IPS-18c (cell line): Measurements from ENCODE around the gene POGZ.

ENCODE experiments used
- H3K4me3 ChIP-seq: 2 replicates; pipeline ENCODE4 v1.7.0; 2013; ENCODE audit warnings: low read depth, mild to moderate bottlenecking, low read length, moderate library complexity; ENCODE audit not compliant: insufficient read depth
- H3K9me3 ChIP-seq: one replicate; pipeline ENCODE4 v1.6.1; 2013; ENCODE audit warnings: mild to moderate bottlenecking, low read length, moderate library complexity; ENCODE audit not compliant: control insufficient read depth, insufficient read depth

Gene POGZ, protein sequence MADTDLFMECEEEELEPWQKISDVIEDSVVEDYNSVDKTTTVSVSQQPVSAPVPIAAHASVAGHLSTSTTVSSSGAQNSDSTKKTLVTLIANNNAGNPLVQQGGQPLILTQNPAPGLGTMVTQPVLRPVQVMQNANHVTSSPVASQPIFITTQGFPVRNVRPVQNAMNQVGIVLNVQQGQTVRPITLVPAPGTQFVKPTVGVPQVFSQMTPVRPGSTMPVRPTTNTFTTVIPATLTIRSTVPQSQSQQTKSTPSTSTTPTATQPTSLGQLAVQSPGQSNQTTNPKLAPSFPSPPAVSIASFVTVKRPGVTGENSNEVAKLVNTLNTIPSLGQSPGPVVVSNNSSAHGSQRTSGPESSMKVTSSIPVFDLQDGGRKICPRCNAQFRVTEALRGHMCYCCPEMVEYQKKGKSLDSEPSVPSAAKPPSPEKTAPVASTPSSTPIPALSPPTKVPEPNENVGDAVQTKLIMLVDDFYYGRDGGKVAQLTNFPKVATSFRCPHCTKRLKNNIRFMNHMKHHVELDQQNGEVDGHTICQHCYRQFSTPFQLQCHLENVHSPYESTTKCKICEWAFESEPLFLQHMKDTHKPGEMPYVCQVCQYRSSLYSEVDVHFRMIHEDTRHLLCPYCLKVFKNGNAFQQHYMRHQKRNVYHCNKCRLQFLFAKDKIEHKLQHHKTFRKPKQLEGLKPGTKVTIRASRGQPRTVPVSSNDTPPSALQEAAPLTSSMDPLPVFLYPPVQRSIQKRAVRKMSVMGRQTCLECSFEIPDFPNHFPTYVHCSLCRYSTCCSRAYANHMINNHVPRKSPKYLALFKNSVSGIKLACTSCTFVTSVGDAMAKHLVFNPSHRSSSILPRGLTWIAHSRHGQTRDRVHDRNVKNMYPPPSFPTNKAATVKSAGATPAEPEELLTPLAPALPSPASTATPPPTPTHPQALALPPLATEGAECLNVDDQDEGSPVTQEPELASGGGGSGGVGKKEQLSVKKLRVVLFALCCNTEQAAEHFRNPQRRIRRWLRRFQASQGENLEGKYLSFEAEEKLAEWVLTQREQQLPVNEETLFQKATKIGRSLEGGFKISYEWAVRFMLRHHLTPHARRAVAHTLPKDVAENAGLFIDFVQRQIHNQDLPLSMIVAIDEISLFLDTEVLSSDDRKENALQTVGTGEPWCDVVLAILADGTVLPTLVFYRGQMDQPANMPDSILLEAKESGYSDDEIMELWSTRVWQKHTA (N-terminal part only)

DNA sequence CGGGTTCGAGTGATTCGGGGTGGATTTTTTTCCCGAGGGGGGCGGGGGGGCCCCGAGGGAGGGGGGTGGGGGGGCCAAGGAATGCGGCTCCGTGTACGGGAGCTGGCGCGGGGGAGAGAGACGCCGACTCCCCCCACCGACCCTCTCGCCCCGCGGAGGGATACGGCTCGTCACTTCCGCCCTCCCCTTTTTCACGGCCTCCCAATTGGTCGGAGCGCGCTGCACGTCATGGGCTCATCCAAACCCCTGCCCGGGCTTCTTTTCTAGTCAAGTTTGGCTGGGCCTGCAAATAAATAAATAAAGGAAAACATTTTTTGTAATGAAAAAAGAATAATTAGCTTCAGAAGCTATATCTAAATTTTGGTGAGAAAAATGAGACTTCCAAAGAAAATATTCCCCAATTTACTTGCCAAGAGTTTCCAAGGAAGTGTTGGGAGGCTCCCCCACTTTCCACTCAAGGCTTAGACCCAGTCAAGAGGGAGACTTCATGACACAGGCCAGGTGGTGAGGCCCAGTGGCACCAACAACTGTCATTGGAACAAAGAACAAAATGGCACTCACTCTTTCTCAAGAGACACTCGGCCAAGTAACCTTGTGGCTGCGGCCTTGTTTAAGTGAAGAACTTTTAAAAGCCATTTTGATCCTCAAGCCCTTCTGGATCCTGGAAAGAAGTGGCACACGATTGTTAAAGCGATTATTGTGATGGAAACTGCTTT is at the start of gene POGZ:
Gene POGZ (minus strand): TSS at position 164 of the 716 bp plus-strand sequence. CDS start 17,290 bp downstream, outside the sequence.
- peak within 1 kb of the TSS; percentile 68 for H3K4me3 ChIP-seq
- no peaks in the 10 kb centered on the region for H3K9me3 ChIP-seq

DNA sequence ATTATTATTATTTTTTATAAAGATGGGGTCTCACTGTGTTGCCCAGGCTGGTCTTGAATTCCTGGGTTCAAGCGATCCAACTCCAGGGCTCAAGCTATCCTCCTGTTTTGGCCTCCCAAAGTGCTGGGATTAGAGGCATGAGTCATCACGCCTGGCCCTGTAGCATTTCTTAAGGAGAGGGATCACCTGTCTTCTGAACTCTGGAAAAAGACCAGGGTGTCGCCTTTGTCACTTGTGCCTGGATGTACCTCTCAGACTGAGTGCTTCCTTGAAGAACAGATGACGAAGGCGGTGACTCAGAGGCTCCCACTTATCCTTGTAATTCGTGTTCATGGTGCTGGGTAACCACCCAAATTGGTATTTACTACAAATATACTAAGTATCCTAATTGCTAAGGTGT is 49.5 kb upstream of the POGZ start:
- Histone ChIP-seq H3K9me3 (no peaks in the 10 kb centered on the region), H3K4me3 (no peak overlapping the region)

DNA sequence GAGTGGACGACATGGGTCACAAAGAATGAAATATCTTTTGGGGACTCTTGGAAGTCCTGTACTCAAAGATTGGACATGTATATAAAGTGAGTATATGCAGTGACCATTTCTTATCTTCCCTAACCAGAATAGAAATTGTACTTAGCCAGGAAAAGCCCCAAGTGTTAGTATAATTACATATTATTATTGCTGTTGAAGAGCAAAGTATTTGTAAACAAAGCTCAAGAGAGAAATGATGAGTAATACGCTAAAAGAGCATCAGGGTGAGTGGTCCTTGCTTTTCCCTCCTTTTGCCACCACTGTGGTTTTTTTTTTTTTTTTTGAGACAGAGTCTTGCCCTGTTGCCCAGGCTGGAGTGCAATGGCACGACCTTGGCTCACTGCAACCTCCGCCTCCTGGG is 45.5 kb upstream of the POGZ start:
- Histone ChIP-seq H3K4me3 (no peak overlapping the region), H3K9me3 (no peaks in the 10 kb centered on the region)

- Histone ChIP-seq H3K4me3 (no peak overlapping the region), H3K9me3 (no peaks in the 10 kb centered on the region)
Observed at GRCh38 chr1:151504252-151504651, 45.0 kb upstream of the POGZ start.

GRCh38 chr1:151502859-151503780 is 43.8 kb upstream of the POGZ start:
- no peaks in the 10 kb centered on the region for H3K9me3 ChIP-seq

GRCh38 chr1:151502035-151502700 is 42.9 kb upstream of the POGZ start:
- Histone ChIP-seq H3K9me3 (no peaks in the 10 kb centered on the region), H3K4me3 (no peak overlapping the region)

More at GRCh38 chr1:151502859-151503780, 43.8 kb upstream of the POGZ start:
- no peak overlapping the region for H3K4me3 ChIP-seq

DNA sequence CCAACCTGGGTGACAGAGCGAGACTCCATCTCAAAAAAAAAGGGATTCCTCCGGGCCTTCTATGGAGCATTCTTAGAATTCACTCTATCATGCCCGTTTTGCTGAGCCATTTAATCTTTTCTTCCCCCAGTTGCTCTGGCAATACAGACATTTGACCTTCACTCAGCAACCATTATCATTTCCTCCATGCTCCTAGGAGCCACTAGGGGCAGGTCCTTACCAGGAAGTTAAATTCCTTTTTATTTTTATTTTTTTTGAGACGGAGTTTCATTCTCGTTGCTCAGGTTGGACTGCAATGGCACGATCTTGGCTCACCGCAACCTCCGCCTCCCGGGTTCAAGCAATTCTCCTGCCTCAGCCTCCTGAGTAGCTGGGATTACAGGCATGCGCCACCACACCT is 42.2 kb upstream of the POGZ start:
- Histone ChIP-seq H3K4me3 (no peak overlapping the region), H3K9me3 (no peaks in the 10 kb centered on the region)

- no peak overlapping the region for H3K4me3 ChIP-seq
- no peaks in the 10 kb centered on the region for H3K9me3 ChIP-seq
Observed at GRCh38 chr1:151499930-151500329, 40.6 kb upstream of the POGZ start.

DNA sequence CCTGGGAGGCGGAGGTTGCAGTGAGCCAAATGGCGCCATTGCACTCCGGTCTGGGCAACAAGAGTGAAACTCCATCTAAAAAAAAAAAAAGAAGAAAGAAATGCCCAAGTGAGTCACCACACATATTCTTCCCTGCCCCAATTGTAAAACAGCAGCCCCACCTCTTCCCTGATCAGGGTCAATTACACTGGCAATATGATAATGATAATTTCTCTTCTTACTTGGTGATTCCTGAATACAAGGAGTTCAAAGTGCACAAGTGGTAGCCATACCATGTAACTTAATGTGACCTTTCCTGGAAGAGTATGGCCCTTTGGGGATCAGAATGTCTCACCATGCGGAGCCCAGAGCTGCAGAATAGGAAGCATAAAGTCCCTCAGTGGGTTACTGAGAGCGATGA is 40.1 kb upstream of the POGZ start:
- no peaks in the 10 kb centered on the region for H3K9me3 ChIP-seq
- no peak overlapping the region for H3K4me3 ChIP-seq

DNA sequence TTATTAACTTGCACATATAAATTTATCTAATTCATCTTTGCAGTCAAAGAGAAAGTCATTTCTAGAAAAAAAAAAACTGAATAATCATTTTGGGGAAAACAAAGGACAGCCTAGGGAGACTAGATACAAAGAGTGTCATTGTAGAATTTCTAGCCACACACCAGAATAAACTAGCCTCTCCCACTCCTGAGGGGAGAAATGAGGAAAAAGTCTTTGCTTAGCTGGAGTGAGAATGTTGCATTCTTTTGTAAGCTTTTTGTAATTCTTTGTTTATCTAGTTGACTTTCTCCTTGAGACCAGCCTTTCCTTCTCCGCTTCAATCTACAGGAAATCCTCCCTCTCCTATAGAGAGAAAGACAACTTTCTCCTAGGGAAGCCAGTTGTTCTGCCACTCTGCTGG is 36.0 kb upstream of the POGZ start:
- Histone ChIP-seq H3K4me3 (no peak overlapping the region), H3K9me3 (no peaks in the 10 kb centered on the region)

DNA sequence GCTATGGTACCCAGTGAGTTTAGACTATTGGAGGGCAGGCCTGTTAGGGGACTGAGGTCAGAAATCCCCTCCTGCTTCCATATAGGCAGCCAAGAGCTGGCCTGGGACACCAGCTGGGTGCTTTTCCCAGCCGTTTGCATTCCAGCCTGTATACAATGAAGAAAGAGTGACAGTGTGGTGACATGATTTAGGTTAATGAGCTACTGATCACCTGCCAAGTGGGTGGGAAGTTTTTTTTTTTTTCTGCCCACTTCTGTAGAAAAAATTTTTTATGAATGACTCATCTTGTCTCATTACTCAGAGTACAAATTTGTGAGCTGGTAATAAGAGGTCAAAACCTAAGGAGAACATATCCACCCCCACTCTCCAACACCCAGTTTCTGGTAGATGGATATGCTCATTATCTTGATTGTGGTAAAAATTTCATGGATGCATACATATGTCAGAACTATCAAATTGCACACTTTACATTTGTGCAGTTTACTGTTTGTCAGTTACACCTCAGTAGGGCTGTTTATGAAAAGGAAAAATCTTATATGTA is 35.5 kb upstream of the POGZ start:
- Histone ChIP-seq H3K9me3 (no peaks in the 10 kb centered on the region), H3K4me3 (no peak overlapping the region)

DNA sequence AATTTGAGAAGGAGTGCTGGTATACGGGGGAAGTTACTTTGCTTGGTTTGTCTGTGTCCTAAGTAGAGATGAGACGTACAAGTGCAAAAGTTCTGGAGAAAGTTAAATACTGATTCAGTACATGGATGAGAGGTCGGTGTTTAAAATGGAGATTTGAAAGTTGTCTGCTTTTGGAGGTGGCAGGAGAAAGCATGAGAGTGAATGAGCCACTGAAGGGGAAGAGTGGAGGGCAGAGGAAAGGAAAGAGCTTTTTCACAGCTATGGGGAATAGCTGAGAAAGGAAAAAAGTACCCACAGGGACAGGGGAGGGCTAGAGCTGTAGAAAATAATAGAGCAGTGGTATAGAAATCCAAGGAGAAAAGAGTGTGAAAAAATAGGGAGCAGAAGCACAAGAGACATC is 33.7 kb upstream of the POGZ start:
- Histone ChIP-seq H3K9me3 (no peaks in the 10 kb centered on the region), H3K4me3 (no peak overlapping the region)

- H3K4me3 ChIP-seq, result no peak overlapping the region
- no peaks in the 10 kb centered on the region for H3K9me3 ChIP-seq
Observed at GRCh38 chr1:151492120-151492519, 32.8 kb upstream of the POGZ start.

- H3K4me3 ChIP-seq, result no peak overlapping the region
- no peaks in the 10 kb centered on the region for H3K9me3 ChIP-seq
Observed at GRCh38 chr1:151491641-151492040, 32.3 kb upstream of the POGZ start.

- Histone ChIP-seq H3K9me3 (no peaks in the 10 kb centered on the region), H3K4me3 (no peak overlapping the region)
Observed at GRCh38 chr1:151486557-151486956, 27.3 kb upstream of the POGZ start.
